HCT116 (cell line): ENCODE results near the gene TLL2. TPM values are rescaled to one million over a fixed set of nuclear protein-coding genes. Genes with fewer than 3 reads are reported as not detected.

Experiments
- ATAC-seq: fragments of 200-7000 bp; cut with Tn5 transposase; 2 replicates; pipeline ENCODE4 v1.9.1; 2020; ENCODE audit warnings: mild to moderate bottlenecking, moderate library complexity
- BruUV-seq: library from RNA; stranded (reverse); fragments of 400-500 nt; replicated peaks from 2 replicates; lab custom pipeline; 2021; lab: Mats Ljungman, UMichigan
- CTCF ChIA-PET: fragments of 300-600 bp; sonication (Branson Sonifier 250); formaldehyde crosslinking; loops from one replicate; lab custom pipeline; 2021; ENCODE audit warnings: antibody characterized with exemption; lab: Charles Lee
- POLR2A ChIA-PET: fragments of 300-600, 350-600 bp; sonication (Branson Sonifier 250); formaldehyde crosslinking; loops from one replicate; lab custom pipeline; 2021; ENCODE audit warnings: antibody characterized with exemption; lab: Charles Lee
- RAD21 ChIA-PET, 2 experiments: fragments of 300-600 bp; sonication (Branson Sonifier 250); formaldehyde crosslinking; loops; one replicate each; lab custom pipeline; 2023; ENCODE audit warnings: low total read pairs in 2 of 2; ENCODE audit not compliant: uncharacterized antibody in 2 of 2, unreplicated experiment in 2 of 2, low non-redundant PET in 1 of 2; lab: Charles Lee
- DNase-seq: peaks from one replicate; pipeline ENCODE4 v3.0.0-alpha.2; 2010; ENCODE audit warnings: low read depth, low spot score
- H2AFZ ChIP-seq: fragments of 200-600 bp; shearing (Covaris generic), sonication (generic); 2 replicates; pipeline ENCODE4 v1.6.1; 2017; ENCODE audit warnings: low read depth, mixed run types, mixed read lengths, antibody characterized with exemption, low read length; ENCODE audit not compliant: poor library complexity, severe bottlenecking
- H3K27ac ChIP-seq: 2 replicates; pipeline ENCODE4 v1.5.1; 2012; ENCODE audit warnings: low read depth, low read length
- H3K27me3 ChIP-seq: fragments of 200-600 bp; sonication (generic); 2 replicates; pipeline ENCODE4 v1.6.1; 2016; ENCODE audit warnings: mixed run types, low read length, mixed read lengths; ENCODE audit not compliant: insufficient read depth
- H3K36me3 ChIP-seq, 2 experiments: fragments of 200-500 bp in 1 of 2; fragments of 200-600 bp in 1 of 2; sonication (Bioruptor generic) in 1 of 2; sonication (generic) in 1 of 2; 2 replicates each; pipeline versions ENCODE4 v1.5.1 to v1.6.1; 2014 to 2016; ENCODE audit warnings: low read length in 2 of 2, inconsistent platforms in 1 of 2, mixed read lengths in 1 of 2, mixed run types in 1 of 2; ENCODE audit not compliant: insufficient read depth in 2 of 2, control insufficient read depth in 1 of 2
- H3K4me1 ChIP-seq, 2 experiments: fragments of 200-600 bp in 1 of 2; sonication (generic) in 1 of 2; 2 replicates each; pipeline versions ENCODE4 v1.5.1 to v1.6.1; 2012 to 2017; ENCODE audit warnings: low read length in 2 of 2, inconsistent platforms in 1 of 2, mild to moderate bottlenecking in 1 of 2, mixed read lengths in 1 of 2, mixed run types in 1 of 2, moderate library complexity in 1 of 2; ENCODE audit not compliant: insufficient read depth in 2 of 2, control insufficient read depth in 1 of 2
- H3K4me2 ChIP-seq: fragments of 200-600 bp; sonication (generic); 2 replicates; pipeline ENCODE4 v1.6.1; 2017; ENCODE audit warnings: mixed run types, low read length, mixed read lengths
- H3K4me3 ChIP-seq, 2 experiments: fragments of 200-600 bp in 1 of 2; sonication (generic) in 1 of 2; replicated peaks in 1 of 2; 2 replicates each; pipeline ENCODE4 v1.5.1; 2011 to 2016; ENCODE audit warnings: low read length in 2 of 2, control low read depth in 1 of 2, low read depth in 1 of 2, mild to moderate bottlenecking in 1 of 2, mixed read lengths in 1 of 2, mixed run types in 1 of 2
- H3K79me2 ChIP-seq: fragments of 200-600 bp; sonication (generic); 2 replicates; pipeline ENCODE4 v1.6.1; 2017; ENCODE audit warnings: mild to moderate bottlenecking, mixed run types, low read length, moderate library complexity, mixed read lengths; ENCODE audit not compliant: insufficient read depth
- H3K9ac ChIP-seq: fragments of 200-600 bp; sonication (generic); 2 replicates; pipeline ENCODE4 v1.6.1; 2016; ENCODE audit warnings: low read length, mixed read lengths
- H3K9me2 ChIP-seq: fragments of 200-600 bp; sonication (generic), shearing (Covaris generic); 2 replicates; pipeline ENCODE4 v1.6.1; 2017; ENCODE audit warnings: mixed run types, mild to moderate bottlenecking, moderate library complexity; ENCODE audit not compliant: insufficient read depth
- H3K9me3 ChIP-seq, 2 experiments: fragments of 200-500 bp in 1 of 2; fragments of 200-600 bp in 1 of 2; sonication (Bioruptor generic) in 1 of 2; sonication (generic) in 1 of 2; 2 replicates each; pipeline ENCODE4 v1.6.1; 2014 to 2017; ENCODE audit warnings: low read length in 2 of 2, mixed read lengths in 2 of 2, inconsistent platforms in 1 of 2, low read depth in 1 of 2, mild to moderate bottlenecking in 1 of 2, mixed run types in 1 of 2, moderate library complexity in 1 of 2; ENCODE audit not compliant: control insufficient read depth in 1 of 2, insufficient read depth in 1 of 2
- H4K20me1 ChIP-seq: fragments of 200-600 bp; sonication (generic), shearing (Covaris generic); 2 replicates; pipeline ENCODE4 v1.6.1; 2017; ENCODE audit warnings: mixed run types, mild to moderate bottlenecking, moderate library complexity; ENCODE audit not compliant: insufficient read depth
- CEBPB ChIP-seq: IDR thresholded peaks from 2 replicates; pipeline ENCODE4 v1.6.1; 2012; ENCODE audit warnings: low read depth
- SIN3A ChIP-seq: IDR thresholded peaks from 2 replicates; pipeline ENCODE4 v1.6.1; 2012; ENCODE audit warnings: low read depth
- intact Hi-C: fragments of 100-400 bp; cut with micrococcal nuclease; formaldehyde crosslinking; loops from 2 replicates; pipeline ENCODE4 v1.10.0; 2022
- total RNA-seq: library from RNA; stranded (reverse); gene quantifications from one replicate; pipeline ENCODE4 v1.2.1, GENCODE V29; 2021; ENCODE audit not compliant: unreplicated experiment
- TF ChIP-seq, protein P1 (sequence below): IDR thresholded peaks from 2 replicates; pipeline ENCODE4 v1.6.1; 2012; ENCODE audit warnings: low read depth
- TF ChIP-seq, protein P2 (sequence below): IDR thresholded peaks from 2 replicates; pipeline ENCODE4 v1.6.1; 2011; ENCODE audit warnings: mild to moderate bottlenecking, low read length, moderate library complexity; ENCODE audit not compliant: insufficient replicate concordance; ENCODE audit errors: extremely low read depth

TLL2 gene
- total RNA-seq, 1 experiment from 2014 or later = 1.3 TPM

DNA sequence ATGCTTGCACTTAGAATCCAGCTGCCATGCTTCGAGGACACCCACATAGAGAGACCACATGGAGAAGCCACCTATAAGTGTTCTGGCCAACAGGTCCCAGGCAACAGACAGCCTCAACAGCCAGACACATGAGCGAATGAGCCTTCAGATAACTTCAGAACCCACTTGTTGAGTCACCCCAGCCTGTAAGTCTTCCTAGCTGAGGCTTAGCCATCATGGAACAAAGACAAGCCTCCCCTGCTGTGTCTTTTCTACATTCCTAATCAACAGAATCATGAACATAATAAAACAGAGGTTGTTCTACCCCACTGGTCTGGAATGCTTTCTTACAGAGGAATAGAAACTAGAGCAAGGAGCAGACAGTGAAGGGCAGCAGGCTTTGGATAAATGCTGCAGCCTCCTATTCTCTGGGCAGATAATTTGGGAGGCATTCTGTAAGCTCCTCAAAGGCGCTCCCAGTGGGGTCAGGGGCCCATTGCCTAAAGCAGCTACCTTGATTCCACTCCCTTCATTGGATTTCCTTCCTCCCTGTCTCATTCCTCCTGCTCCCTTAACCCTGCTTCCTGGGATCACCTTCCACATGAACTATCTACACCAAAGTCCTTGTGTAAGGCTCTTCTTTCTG lies 4.6 kb downstream of the TLL2 start:
- intact Hi-C loops = no loop called here
- BruUV-seq = no TSS peak
- H3K9me2 ChIP-seq = no peaks in the 10 kb centered on the region
- no peaks in the 10 kb centered on the region for H3K36me3 ChIP-seq
- H3K4me3 ChIP-seq = no peak overlapping the region
- H3K79me2 ChIP-seq = no peaks in the 10 kb centered on the region
- ChIA-PET CTCF (interaction anchor here (0.6 to 3.7 kb wide), 2 partner anchors 110 to 113 kb away, joined by 5 to 16 read pairs; no protein-coding TSS in a partner anchor), RAD21 (no interaction called here), POLR2A (interaction anchor here (1.1 kb wide), 1 partner anchor 10 kb away, joined by 3 read pairs; no protein-coding TSS in a partner anchor)
- H3K9ac ChIP-seq = no peak overlapping the region
- H4K20me1 ChIP-seq = no peaks in the 10 kb centered on the region
- no peak overlapping the region for H3K4me2 ChIP-seq
- ATAC-seq (no peak), DNase-seq (no peak)
- H3K4me1 ChIP-seq = peaks cover 0 to 20% of the 10 kb centered on the region in 2 experiments; a peak in 2 of 4 replicates
- no peak overlapping the region for H3K27ac ChIP-seq
- TF ChIP-seq CEBPB = no peak
- TF ChIP-seq SIN3A = no peak
- TF ChIP-seq, protein P1, sequence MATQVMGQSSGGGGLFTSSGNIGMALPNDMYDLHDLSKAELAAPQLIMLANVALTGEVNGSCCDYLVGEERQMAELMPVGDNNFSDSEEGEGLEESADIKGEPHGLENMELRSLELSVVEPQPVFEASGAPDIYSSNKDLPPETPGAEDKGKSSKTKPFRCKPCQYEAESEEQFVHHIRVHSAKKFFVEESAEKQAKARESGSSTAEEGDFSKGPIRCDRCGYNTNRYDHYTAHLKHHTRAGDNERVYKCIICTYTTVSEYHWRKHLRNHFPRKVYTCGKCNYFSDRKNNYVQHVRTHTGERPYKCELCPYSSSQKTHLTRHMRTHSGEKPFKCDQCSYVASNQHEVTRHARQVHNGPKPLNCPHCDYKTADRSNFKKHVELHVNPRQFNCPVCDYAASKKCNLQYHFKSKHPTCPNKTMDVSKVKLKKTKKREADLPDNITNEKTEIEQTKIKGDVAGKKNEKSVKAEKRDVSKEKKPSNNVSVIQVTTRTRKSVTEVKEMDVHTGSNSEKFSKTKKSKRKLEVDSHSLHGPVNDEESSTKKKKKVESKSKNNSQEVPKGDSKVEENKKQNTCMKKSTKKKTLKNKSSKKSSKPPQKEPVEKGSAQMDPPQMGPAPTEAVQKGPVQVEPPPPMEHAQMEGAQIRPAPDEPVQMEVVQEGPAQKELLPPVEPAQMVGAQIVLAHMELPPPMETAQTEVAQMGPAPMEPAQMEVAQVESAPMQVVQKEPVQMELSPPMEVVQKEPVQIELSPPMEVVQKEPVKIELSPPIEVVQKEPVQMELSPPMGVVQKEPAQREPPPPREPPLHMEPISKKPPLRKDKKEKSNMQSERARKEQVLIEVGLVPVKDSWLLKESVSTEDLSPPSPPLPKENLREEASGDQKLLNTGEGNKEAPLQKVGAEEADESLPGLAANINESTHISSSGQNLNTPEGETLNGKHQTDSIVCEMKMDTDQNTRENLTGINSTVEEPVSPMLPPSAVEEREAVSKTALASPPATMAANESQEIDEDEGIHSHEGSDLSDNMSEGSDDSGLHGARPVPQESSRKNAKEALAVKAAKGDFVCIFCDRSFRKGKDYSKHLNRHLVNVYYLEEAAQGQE = no peak
- TF ChIP-seq, all 23 proteins: peak for 0
- no peaks in the 10 kb centered on the region for H3K27me3 ChIP-seq
- H3K9me3 ChIP-seq = no peaks in the 10 kb centered on the region
- H2AFZ ChIP-seq = no peak overlapping the region

DNA sequence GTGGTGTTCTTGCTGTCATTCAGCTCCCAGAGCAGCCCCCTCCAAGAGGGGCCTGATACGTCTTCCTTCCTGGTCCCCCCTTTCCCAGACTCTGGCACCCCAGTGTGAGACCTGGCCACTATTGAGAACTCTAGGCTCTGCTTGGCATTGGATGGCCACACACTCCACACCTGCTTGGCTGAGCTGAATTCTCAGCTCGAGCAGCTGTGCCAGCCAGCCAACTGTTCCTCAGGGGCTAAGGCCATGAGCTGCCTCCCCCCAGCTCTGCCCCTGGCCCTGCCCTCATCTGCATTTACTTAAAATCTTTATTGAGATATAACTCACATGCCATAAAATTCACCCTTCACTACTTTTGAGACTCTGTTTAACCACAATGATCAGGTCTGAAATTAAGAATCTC lies 6.7 kb downstream of the TLL2 start:
- CTCF ChIA-PET = no interaction called here
- DNase-seq = no peak
- H3K27me3 ChIP-seq = no peaks in the 10 kb centered on the region

More for the DNA sequence above, 6.7 kb downstream of the TLL2 start:
- Histone ChIP-seq H3K9me3 (no peaks in the 10 kb centered on the region), H3K79me2 (no peaks in the 10 kb centered on the region), H3K9ac (no peak overlapping the region), H2AFZ (no peak overlapping the region), H3K4me2 (no peak overlapping the region), H3K27ac (no peak overlapping the region), H3K36me3 (no peaks in the 10 kb centered on the region), H3K9me2 (no peaks in the 10 kb centered on the region), H4K20me1 (no peaks in the 10 kb centered on the region), H3K4me1 (peaks cover 4 to 19% of the 10 kb centered on the region in 2 experiments; a peak in 3 of 4 replicates), H3K4me3 (no peak overlapping the region)
- POLR2A ChIA-PET = no interaction called here
- RAD21 ChIA-PET = no interaction called here
- intact Hi-C loops = no loop called here
- no TSS peak for BruUV-seq
- TF ChIP-seq, protein P2, sequence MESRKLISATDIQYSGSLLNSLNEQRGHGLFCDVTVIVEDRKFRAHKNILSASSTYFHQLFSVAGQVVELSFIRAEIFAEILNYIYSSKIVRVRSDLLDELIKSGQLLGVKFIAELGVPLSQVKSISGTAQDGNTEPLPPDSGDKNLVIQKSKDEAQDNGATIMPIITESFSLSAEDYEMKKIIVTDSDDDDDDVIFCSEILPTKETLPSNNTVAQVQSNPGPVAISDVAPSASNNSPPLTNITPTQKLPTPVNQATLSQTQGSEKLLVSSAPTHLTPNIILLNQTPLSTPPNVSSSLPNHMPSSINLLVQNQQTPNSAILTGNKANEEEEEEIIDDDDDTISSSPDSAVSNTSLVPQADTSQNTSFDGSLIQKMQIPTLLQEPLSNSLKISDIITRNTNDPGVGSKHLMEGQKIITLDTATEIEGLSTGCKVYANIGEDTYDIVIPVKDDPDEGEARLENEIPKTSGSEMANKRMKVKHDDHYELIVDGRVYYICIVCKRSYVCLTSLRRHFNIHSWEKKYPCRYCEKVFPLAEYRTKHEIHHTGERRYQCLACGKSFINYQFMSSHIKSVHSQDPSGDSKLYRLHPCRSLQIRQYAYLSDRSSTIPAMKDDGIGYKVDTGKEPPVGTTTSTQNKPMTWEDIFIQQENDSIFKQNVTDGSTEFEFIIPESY = no peak
- ATAC-seq = no peak
